C4-2B (cell line): ENCODE data around the gene TGM6.

Source experiments
- CTCF ChIP-seq: fragments of 450-650 bp; conservative IDR thresholded peaks from 2 replicates; pipeline ENCODE4 v1.5.1; 2017; ENCODE audit warnings: mild to moderate bottlenecking
- ZFX ChIP-seq: fragments of 450-650 bp; IDR thresholded peaks from 2 replicates; pipeline ENCODE4 v1.6.1; 2017

- TF ChIP-seq CTCF (no peak), ZFX (no peak)
These were observed 86.7 kb downstream of the TGM6 start for GRCh38 chr20:2467412-2467811.
